Duodenal mucosa (tissue), 2 donors: ENCODE data around the gene TMEM201.
"Not testable (repeated sequence)": the region's sequence is repeated elsewhere in the genome, so short reads cannot be mapped to it uniquely, and the experiment has no call there.

Experiments used
- H3K27ac ChIP-seq: one replicate; pipeline ENCODE4 v1.7.0; 2013; ENCODE audit warnings: low read depth, low read length
- H3K27me3 ChIP-seq, 2 donors: one replicate each; pipeline ENCODE4 v1.7.0; 2013; ENCODE audit warnings: low read length in 2 of 2, control low read depth in 1 of 2; ENCODE audit not compliant: insufficient read depth in 2 of 2, control insufficient read depth in 1 of 2
- H3K36me3 ChIP-seq, 2 donors: one replicate each; pipeline ENCODE4 v1.7.0; 2013; ENCODE audit warnings: low read length in 2 of 2, control low read depth in 1 of 2; ENCODE audit not compliant: insufficient read depth in 2 of 2, control insufficient read depth in 1 of 2
- H3K4me1 ChIP-seq, 2 donors: one replicate each; pipeline ENCODE4 v1.7.0; 2013; ENCODE audit warnings: low read length in 2 of 2, control low read depth in 1 of 2; ENCODE audit not compliant: insufficient read depth in 2 of 2, control insufficient read depth in 1 of 2
- H3K4me3 ChIP-seq, 2 donors: one replicate each; pipeline ENCODE4 v1.7.0; 2013; ENCODE audit warnings: low read length in 2 of 2, low read depth in 1 of 2
- H3K9ac ChIP-seq, 2 donors: one replicate each; pipeline ENCODE4 v1.7.0; 2013; ENCODE audit warnings: low read length in 2 of 2, low read depth in 1 of 2
- H3K9me3 ChIP-seq, 2 donors: one replicate each; pipeline ENCODE4 v1.7.0; 2013; ENCODE audit warnings: low read length in 2 of 2, control low read depth in 1 of 2; ENCODE audit not compliant: control insufficient read depth in 1 of 2

The TMEM201 gene

DNA sequence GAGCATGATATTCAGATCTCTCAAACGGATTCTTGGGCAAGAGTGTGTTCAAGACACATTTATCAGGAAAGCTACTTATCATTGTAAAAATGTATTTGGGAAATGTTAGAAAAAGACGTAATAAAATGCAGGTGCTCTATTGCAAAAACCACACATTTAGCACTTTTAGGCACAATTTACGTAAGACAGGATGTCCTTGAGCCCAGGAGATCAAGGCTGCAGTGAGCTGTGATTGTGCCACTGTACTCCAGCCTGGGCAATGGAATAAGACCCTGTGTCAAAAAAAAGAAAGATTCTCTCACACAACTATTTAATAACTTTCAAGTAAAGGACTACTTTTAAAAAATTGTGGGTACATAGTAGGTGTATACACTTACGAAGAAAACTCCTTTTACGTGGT is 31.1 kb upstream of the TMEM201 start:
- Histone ChIP-seq H3K4me3 (no peak overlapping the region), H3K9ac (no peak overlapping the region), H3K27ac (no peak overlapping the region), H3K9me3 (no peaks in the 10 kb centered on the region), H3K27me3 (no peaks in the 10 kb centered on the region), H3K4me1 (peaks cover 7 to 11% of the 10 kb centered on the region in 2 donors), H3K36me3 (peaks cover 0 to 35% of the 10 kb centered on the region in 2 donors)

DNA sequence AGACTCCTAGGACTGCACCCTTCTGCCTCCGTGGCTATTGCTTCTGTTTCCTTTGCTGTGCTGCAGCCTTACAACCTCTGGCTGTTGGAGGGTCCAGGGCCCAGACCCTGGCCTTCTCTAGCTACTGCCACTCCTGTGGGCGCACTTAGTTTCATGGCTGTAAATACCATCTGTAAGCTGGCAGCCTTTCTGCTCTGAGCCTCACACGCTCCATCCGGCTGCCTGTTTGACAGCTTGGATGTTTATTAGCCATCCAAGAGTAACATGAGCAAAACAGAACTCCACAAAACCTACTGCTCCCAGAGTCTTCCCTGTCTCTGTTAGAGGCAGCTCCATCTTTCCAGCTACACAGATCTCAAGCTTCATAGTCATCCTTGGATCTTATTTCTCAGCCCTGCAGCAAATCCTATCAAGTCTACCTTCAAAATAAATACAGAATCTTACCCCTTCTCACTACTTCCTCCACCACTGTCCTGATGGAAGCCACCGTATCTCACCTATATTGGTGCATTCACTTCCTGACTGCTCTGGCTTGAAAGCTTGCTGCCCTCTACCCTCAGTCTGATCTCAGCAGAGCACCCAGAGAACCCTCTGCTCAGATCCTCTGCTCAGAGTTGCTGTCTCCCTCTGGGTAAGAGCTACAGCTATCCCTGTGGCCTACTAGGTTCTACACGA is 30.3 kb upstream of the TMEM201 start:
- Histone ChIP-seq H3K27ac (no peak overlapping the region), H3K4me3 (no peak overlapping the region), H3K9ac (no peak overlapping the region), H3K36me3 (peaks cover 0 to 35% of the 10 kb centered on the region in 2 donors), H3K27me3 (no peaks in the 10 kb centered on the region), H3K4me1 (peaks cover 7 to 11% of the 10 kb centered on the region in 2 donors), H3K9me3 (no peaks in the 10 kb centered on the region)

DNA sequence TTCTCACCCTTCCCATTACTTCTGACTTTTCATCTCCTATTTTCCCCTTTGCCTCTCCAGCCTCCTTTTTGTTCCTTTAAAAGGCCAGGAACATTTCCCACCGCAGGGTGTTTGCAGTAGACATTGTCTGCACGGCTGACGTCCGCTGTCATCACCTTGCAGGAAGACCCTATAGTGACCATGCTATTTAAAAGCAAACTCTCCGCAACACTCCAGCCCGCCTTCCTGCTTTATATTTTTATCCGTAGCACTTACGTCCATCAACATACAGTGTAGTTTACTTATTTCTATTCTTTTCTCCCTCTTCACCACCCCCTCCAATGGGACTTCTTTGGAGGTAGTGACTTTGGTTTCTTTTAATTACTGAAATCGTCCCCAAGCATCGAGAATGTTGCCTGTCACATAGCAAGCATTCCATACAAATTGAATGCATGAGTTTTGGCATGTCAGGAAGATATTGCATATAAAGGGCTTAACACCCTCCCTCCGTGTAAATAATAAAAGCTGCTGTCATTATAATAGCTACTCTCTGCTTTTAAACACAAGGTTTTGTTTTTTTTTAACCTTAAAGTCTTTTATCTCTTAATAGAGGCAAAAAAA is 29.7 kb upstream of the TMEM201 start:
- Histone ChIP-seq H3K4me3 (no peak overlapping the region), H3K9me3 (no peaks in the 10 kb centered on the region), H3K9ac (no peak overlapping the region), H3K27me3 (no peaks in the 10 kb centered on the region), H3K36me3 (peaks cover 0 to 35% of the 10 kb centered on the region in 2 donors), H3K27ac (no peak overlapping the region), H3K4me1 (peaks cover 7 to 11% of the 10 kb centered on the region in 2 donors)

DNA sequence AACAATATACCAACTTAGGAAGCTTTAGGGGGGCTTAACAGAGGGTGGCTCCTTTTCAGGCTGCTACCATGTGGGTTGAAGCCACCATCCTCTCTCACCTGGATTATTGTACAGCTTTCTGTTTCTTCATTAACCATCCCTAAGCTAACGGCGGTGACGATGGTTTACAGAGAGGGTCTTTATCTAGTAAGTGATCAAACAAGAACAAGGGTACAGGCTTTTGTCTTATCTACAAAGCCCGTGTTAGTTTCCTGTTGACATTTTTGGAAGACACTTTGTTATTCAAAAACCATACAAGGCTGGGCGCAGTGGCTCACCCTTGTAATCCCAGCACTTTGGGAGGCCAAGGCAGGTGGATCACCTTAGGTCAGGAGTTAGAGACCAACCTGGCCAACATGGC is 29.0 kb upstream of the TMEM201 start:
- Histone ChIP-seq H3K9me3 (no peaks in the 10 kb centered on the region), H3K4me1 (peaks cover 7 to 11% of the 10 kb centered on the region in 2 donors), H3K9ac (no peak overlapping the region), H3K4me3 (no peak overlapping the region), H3K27ac (no peak overlapping the region), H3K36me3 (peaks cover 0 to 35% of the 10 kb centered on the region in 2 donors), H3K27me3 (no peaks in the 10 kb centered on the region)

DNA sequence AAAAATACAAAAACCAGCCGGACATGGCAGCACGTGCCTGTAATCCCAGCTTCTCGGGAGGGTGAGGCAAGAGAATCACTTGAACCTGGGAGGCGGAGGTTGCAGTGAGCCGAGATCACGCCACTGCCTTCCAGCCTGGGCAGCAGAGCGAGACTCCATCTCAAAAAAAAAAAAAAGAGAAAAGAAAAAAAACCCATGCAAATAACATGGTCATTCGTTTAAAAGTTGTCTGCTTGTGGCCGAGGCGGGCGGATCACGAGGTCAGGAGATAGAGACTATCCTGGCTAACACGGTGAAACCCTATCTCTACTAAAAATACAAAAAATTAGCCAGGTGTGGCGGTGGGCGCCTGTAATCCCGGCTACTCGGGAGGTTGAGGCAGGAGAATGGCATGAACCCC is 28.6 kb upstream of the TMEM201 start:
- not testable (repeated sequence) for H3K27me3 ChIP-seq, H3K27ac ChIP-seq, H3K9ac ChIP-seq, H3K4me3 ChIP-seq, H3K9me3 ChIP-seq
- Histone ChIP-seq H3K4me1 (peaks cover 7 to 11% of the 10 kb centered on the region in 2 donors), H3K36me3 (peaks cover 0 to 33% of the 10 kb centered on the region in 2 donors)

DNA sequence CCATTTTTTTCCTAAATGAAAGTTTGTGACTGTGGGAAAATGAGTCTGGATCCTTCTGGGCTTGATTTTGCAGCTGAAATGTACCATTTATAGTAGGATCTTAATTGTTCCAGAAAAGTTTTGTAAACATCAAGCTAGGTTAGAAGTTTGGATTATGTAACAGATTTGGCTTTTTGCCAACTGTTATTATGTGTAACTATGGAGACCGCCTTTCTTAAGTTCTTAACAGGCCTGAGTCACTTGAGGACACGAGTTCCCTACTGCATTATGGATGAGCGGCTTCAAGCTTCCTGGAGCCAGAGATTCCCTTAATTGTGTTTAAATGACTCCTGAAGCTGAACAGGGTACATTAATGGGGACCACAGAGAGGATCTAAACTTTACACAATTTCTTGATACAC is 27.3 kb upstream of the TMEM201 start:
- Histone ChIP-seq H3K4me1 (peaks cover 7 to 11% of the 10 kb centered on the region in 2 donors), H3K4me3 (no peak overlapping the region), H3K36me3 (peaks cover 0 to 21% of the 10 kb centered on the region in 2 donors), H3K9me3 (no peaks in the 10 kb centered on the region), H3K27me3 (no peaks in the 10 kb centered on the region), H3K27ac (peak overlapping the region; percentile 5), H3K9ac (peak overlapping the region in 1 of 2 donors; percentile 25)

DNA sequence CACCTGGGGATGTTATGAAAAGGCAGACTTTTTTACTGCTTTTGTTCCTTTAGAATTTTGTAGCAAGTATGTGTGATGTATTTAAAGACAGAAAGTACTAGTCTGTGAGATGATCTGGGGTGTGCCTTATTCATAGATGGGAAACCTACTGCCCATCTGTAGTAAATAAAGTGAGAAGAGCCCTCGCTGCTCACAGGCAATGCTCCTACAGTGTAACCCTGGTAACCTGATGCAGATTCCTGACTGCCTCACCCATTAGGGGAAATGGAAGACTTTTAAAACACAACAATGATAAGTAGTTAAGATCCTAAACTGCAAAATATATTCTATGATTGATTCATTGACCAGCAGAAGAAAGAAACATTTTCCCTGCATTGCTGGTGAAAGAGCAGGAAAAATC is 19.4 kb upstream of the TMEM201 start:
- Histone ChIP-seq H3K9ac (no peak overlapping the region), H3K27me3 (no peaks in the 10 kb centered on the region), H3K9me3 (no peaks in the 10 kb centered on the region), H3K27ac (no peak overlapping the region), H3K4me3 (no peak overlapping the region), H3K4me1 (no peaks in the 10 kb centered on the region), H3K36me3 (peaks cover 0 to 8% of the 10 kb centered on the region in 2 donors)

DNA sequence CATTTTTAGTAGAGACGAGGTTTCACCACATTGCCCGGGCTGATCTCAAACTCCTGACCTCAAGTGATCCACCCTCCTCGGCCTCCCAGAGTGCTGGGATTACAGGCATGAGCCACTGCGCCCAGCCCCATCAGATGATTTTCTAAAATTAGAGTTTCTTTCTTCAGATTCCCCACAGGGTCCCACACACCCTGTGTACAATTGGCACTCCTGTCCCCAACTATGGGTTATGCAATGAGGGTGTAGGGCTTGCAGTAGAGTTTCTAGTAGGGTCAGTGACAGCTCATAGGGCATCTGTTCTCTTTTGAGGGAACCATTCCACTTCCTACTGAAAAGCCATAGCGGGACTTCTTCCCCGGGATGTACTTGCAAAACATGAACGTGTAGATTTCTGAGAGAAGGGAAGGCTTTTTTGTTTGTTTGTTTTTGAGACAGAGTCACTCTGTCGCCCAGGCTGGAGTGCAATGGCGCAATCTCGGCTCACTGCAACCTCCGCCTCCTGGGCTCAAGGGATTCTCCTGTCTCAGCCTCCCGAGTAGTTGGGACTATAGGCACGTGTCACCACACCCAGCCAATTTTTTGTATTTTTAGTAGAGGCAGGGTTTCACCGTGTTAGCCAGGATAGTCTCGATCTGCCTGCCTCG is 17.7 kb upstream of the TMEM201 start:
- H3K9ac ChIP-seq, H3K4me3 ChIP-seq, H3K27me3 ChIP-seq, H3K27ac ChIP-seq, H3K4me1 ChIP-seq, H3K9me3 ChIP-seq: not testable (repeated sequence)
- peaks cover 0 to 12% of the 10 kb centered on the region in 2 donors for H3K36me3 ChIP-seq

DNA sequence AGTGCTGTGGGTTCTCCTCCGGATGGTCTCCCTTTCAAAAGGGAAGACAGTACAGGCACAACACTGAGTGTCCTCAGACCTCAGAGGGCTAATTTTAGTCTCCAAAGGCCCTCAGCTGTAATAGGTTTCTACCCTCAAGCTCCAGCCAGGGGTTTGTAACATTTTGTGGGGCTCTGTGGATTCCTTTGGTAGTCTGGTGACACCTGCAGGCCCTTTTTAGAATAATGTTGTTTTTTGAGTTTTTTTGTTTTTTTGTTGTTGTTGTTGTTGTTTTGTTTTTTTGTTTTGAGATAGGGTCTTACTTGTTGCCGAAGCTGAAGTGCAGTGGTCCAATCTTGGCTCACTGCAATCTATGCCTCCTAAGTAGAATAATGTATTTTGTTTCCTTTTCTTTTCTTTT is 15.0 kb upstream of the TMEM201 start:
- Histone ChIP-seq H3K9me3 (no peaks in the 10 kb centered on the region), H3K9ac (no peak overlapping the region), H3K36me3 (peaks cover 0 to 19% of the 10 kb centered on the region in 2 donors), H3K27me3 (no peaks in the 10 kb centered on the region), H3K27ac (no peak overlapping the region), H3K4me3 (no peak overlapping the region), H3K4me1 (no peaks in the 10 kb centered on the region)

DNA sequence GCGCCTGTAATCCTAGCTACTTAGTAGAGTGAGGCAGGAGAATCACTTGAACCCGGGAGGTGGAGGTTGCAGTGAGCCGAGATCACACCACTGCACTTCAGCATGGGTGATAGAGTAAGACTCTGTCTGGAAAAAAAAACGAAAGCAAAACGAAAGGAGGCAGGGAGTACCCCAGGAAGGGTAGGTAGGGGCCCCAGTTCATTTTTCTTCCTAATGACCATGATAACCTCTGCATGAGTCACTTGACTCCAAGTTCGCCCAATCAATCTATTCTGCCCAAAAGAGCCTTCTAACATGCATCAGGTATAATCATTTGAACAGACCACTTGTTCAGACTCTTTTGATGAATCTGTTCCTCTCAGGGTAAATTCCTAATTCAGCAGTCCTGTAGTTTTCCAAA is 13.2 kb upstream of the TMEM201 start:
- Histone ChIP-seq H3K9me3 (no peaks in the 10 kb centered on the region), H3K9ac (no peak overlapping the region), H3K4me3 (no peak overlapping the region), H3K36me3 (peaks cover 0 to 28% of the 10 kb centered on the region in 2 donors), H3K4me1 (no peaks in the 10 kb centered on the region), H3K27me3 (no peaks in the 10 kb centered on the region), H3K27ac (no peak overlapping the region)
